Transverse colon (tissue), 4 donors: Measurements from ENCODE around the gene HOXB6. TPM values are rescaled to one million over a fixed set of nuclear protein-coding genes. Genes with fewer than 3 reads are reported as not detected.

ENCODE experiments used
- DNase-seq: peaks from one replicate; pipeline ENCODE4 v3.0.0-alpha.2; 2019
- H3K27ac ChIP-seq, 4 donors: fragments of 200-600 bp; sonication (generic); 2 replicates each; pipeline ENCODE4 v1.5.1; 2016 to 2018; ENCODE audit warnings: inconsistent platforms in 4 of 4
- H3K27me3 ChIP-seq: fragments of 200-600 bp; sonication (generic); 2 replicates; pipeline ENCODE4 v1.5.1; 2017; ENCODE audit warnings: inconsistent platforms
- H3K36me3 ChIP-seq, 4 donors: fragments of 200-600 bp; sonication (generic); 2 replicates each; pipeline ENCODE4 v1.5.1; 2017 to 2019; ENCODE audit warnings: inconsistent platforms in 4 of 4
- H3K4me1 ChIP-seq, 4 donors: fragments of 200-600 bp; sonication (generic); 2 replicates each; pipeline ENCODE4 v1.5.1; 2017 to 2020; ENCODE audit warnings: inconsistent platforms in 4 of 4
- H3K4me3 ChIP-seq, 4 donors: fragments of 200-600 bp; sonication (generic); 1 replicate in 1 of 4; 2 replicates in 3 of 4; pipeline versions ENCODE4 v1.5.1 to v1.6.1; 2017 to 2019; ENCODE audit warnings: inconsistent platforms in 4 of 4
- H3K9me3 ChIP-seq, 2 donors: fragments of 200-600 bp; sonication (generic); 2 replicates each; pipeline ENCODE4 v1.5.1; 2017 to 2019; ENCODE audit warnings: inconsistent platforms in 2 of 2
- CTCF ChIP-seq, 5 experiments: fragments of 200-600 bp in 3 of 5; fragments of 450-650 bp in 2 of 5; sonication (generic) in 3 of 5; IDR thresholded peaks; 1 replicate in 2 of 5; 2 replicates in 3 of 5; pipeline ENCODE4 v1.5.1; 2016 to 2017; ENCODE audit warnings: antibody characterized with exemption in 5 of 5, inconsistent platforms in 3 of 5, mild to moderate bottlenecking in 2 of 5, moderate library complexity in 1 of 5
- EP300 ChIP-seq: sonication (generic); formaldehyde crosslinking; IDR thresholded peaks from one replicate; pipeline ENCODE4 v1.6.1; 2017; ENCODE audit warnings: antibody characterized with exemption, low read depth
- POLR2A ChIP-seq: fragments of 450-650 bp; IDR thresholded peaks from one replicate; pipeline ENCODE4 v1.6.1; 2016; ENCODE audit warnings: antibody characterized with exemption, mild to moderate bottlenecking, moderate library complexity
- POLR2AphosphoS5 ChIP-seq, 3 donors: sonication (generic); formaldehyde crosslinking; IDR thresholded peaks; one replicate each; pipeline ENCODE4 v1.6.1; 2016; ENCODE audit warnings: antibody characterized with exemption in 3 of 3
- WGBS, 2 donors: methylation state at CpG; one replicate each; pipeline ENCODE4 v1.1.5; 2018; ENCODE audit warnings: low coverage in 1 of 2; 5-methylcytosine and 5-hydroxymethylcytosine counted together
- in situ Hi-C, 4 donors: fragments of 200-750 bp; cut with MboI; loops; one replicate each; pipeline versions ENCODE4 v1.15.0 to v1.15.1; 2017; ENCODE audit warnings: low sequenced_read_pairs in 3 of 4, low pct_ligation_motif_present in 1 of 4, low pct_unique_long_range_greater_than_20kb in 1 of 4
- intact Hi-C: fragments of 100-400 bp; cut with DNase I; formaldehyde crosslinking; loops from one replicate; pipeline ENCODE4 v1.15.1; 2023; ENCODE audit warnings: low total_unique reads
- total RNA-seq, 4 donors: library from RNA; depleted of rRNA; stranded (reverse); fragments of >200 nt; gene quantifications; one replicate each; pipeline ENCODE4 v1.1.0, GENCODE V29; 2016

HOXB6 gene
- total RNA-seq, 4 donors from 2014 or later = 42.7 to 78.4 (median 62.5) TPM

GRCh38 chr17:48643697-48644012 lies 38.9 kb upstream of the HOXB6 start:
- no peaks in the 10 kb centered on the region for H3K9me3 ChIP-seq
- TF ChIP-seq POLR2A (no peak), POLR2AphosphoS5 (IDR thresholded peaks at IDR 0.05) (no peak), CTCF (IDR thresholded peaks at IDR 0.05) (no peak), EP300 (no peak)
- no peaks in the 10 kb centered on the region for H3K36me3 ChIP-seq
- peaks cover 2 to 38% (median 20%) of the 10 kb centered on the region in 4 donors for H3K4me1 ChIP-seq
- in situ Hi-C loops = no loop called here
- intact Hi-C loops = no loop called here
- peaks cover 94% of the 10 kb centered on the region for H3K27me3 ChIP-seq
- DNase-seq = no peak
- H3K27ac ChIP-seq = peak overlapping the region; percentile 86 to 93 (median 90)
- peak overlapping the region in 2 of 4 donors; percentile 57 to 60 for H3K4me3 ChIP-seq

GRCh38 chr17:48642843-48643696 lies 38.3 kb upstream of the HOXB6 start:
- in situ Hi-C loops = no loop called here
- Histone ChIP-seq H3K36me3 (no peaks in the 10 kb centered on the region), H3K4me3 (peak overlapping the region in 3 of 4 donors; percentile 23 to 60 (median 57)), H3K27ac (peak overlapping the region; percentile 86 to 93 (median 90)), H3K27me3 (peaks cover 94% of the 10 kb centered on the region), H3K4me1 (peaks cover 2 to 37% (median 21%) of the 10 kb centered on the region in 4 donors), H3K9me3 (no peaks in the 10 kb centered on the region)
- intact Hi-C loops = no loop called here
- no peak for DNase-seq
- no peak for TF ChIP-seq EP300
- TF ChIP-seq CTCF (IDR thresholded peaks at IDR 0.05) = no peak
- TF ChIP-seq POLR2A = peak; percentile 34
- TF ChIP-seq POLR2AphosphoS5 (IDR thresholded peaks at IDR 0.05) = peak in 1 of 3 donors; percentile 26
- WGBS, 2 donors = 29 to 37% methylated on average over 5 to 23 of the region's 23 CpGs

GRCh38 chr17:48642059-48642842 lies 37.5 kb upstream of the HOXB6 start:
- intact Hi-C loops (no loop called here), in situ Hi-C loops (no loop called here)
- Histone ChIP-seq H3K4me1 (peaks cover 2 to 37% (median 21%) of the 10 kb centered on the region in 4 donors), H3K9me3 (no peaks in the 10 kb centered on the region), H3K36me3 (no peaks in the 10 kb centered on the region), H3K27ac (peak overlapping the region; percentile 86 to 93 (median 90)), H3K4me3 (peak overlapping the region in 3 of 4 donors; percentile 23 to 60 (median 57)), H3K27me3 (peaks cover 97% of the 10 kb centered on the region)
- WGBS, 2 donors = 27% methylated on average over 58 of the region's 58 CpGs; no CpG with 5 or more reads in 1 of the 2 donors
- DNase-seq = peak; percentile 81
- TF ChIP-seq POLR2AphosphoS5 (IDR thresholded peaks at IDR 0.05) (peak in 2 of 3 donors; percentile 84 to 91), POLR2A (peak; percentile 84), CTCF (IDR thresholded peaks at IDR 0.05) (peak in 2 of 5 experiments; percentile 20 to 50), EP300 (no peak)

GRCh38 chr17:48641541-48642058 lies 36.8 kb upstream of the HOXB6 start:
- 41 to 49% methylated on average over 12 to 29 of the region's 29 CpGs for WGBS, 2 donors
- Histone ChIP-seq H3K27ac (peak overlapping the region; percentile 86 to 93 (median 90)), H3K36me3 (no peaks in the 10 kb centered on the region), H3K27me3 (peaks cover 98% of the 10 kb centered on the region), H3K4me1 (peaks cover 2 to 41% (median 22%) of the 10 kb centered on the region in 4 donors), H3K9me3 (no peaks in the 10 kb centered on the region), H3K4me3 (peak overlapping the region in 3 of 4 donors; percentile 23 to 60 (median 57))
- intact Hi-C loops (no loop called here), in situ Hi-C loops (no loop called here)
- no peak for DNase-seq
- no peak for TF ChIP-seq EP300
- no peak for TF ChIP-seq CTCF (IDR thresholded peaks at IDR 0.05)
- no peak for TF ChIP-seq POLR2A
- no peak for TF ChIP-seq POLR2AphosphoS5 (IDR thresholded peaks at IDR 0.05)
